Measurements from ENCODE around the gene PIK3IP1. TPM values are rescaled to one million over a fixed set of nuclear protein-coding genes. Genes with fewer than 3 reads are reported as not detected.

PIK3IP1 gene
- total and polyA plus RNA-seq, 2 of the 8 experiments (the other 6 are each of a cell fraction or from before 2014, with no cell fraction given), result 1.00 to 1.3 TPM

GRCh38 chr22:31290494-31291471 is 1.5 kb downstream of the PIK3IP1 start (continued):
- TF ChIP-seq ZNF274 (IDR thresholded peaks at IDR 0.05; ENCODE audit: borderline replicate concordance, extremely low read depth, low read length), result no peak
